ENCODE results near the gene FRMD4A.

The FRMD4A gene

GRCh38 chr10:13972609-13973008 is 358.1 kb downstream of the FRMD4A start:
- FAIRE-seq = no peak
- DNase-seq (ENCODE audit: insufficient read length) = no peak
- TF ChIP-seq TAF1 (IDR thresholded peaks at IDR 0.05; ENCODE audit: borderline replicate concordance, low read depth, low read length) (no peak), POLR2AphosphoS5 (IDR thresholded peaks at IDR 0.05; ENCODE audit: low read depth, low read length) (no peak), POLR2A (IDR thresholded peaks at IDR 0.05; ENCODE audit: low read depth, low read length) (no peak)

- TF ChIP-seq POLR2AphosphoS5 (IDR thresholded peaks at IDR 0.05; ENCODE audit: low read depth, low read length) (no peak), TAF1 (IDR thresholded peaks at IDR 0.05; ENCODE audit: borderline replicate concordance, low read depth, low read length) (no peak), POLR2A (IDR thresholded peaks at IDR 0.05; ENCODE audit: low read depth, low read length) (no peak)
- FAIRE-seq (no peak), DNase-seq (ENCODE audit: insufficient read length) (no peak)
These were observed 358.9 kb downstream of the FRMD4A start for GRCh38 chr10:13971601-13972475.

GRCh38 chr10:13970957-13971353 is 359.8 kb downstream of the FRMD4A start:
- TF ChIP-seq TAF1 (IDR thresholded peaks at IDR 0.05; ENCODE audit: borderline replicate concordance, low read depth, low read length) (no peak), POLR2AphosphoS5 (IDR thresholded peaks at IDR 0.05; ENCODE audit: low read depth, low read length) (no peak), POLR2A (IDR thresholded peaks at IDR 0.05; ENCODE audit: low read depth, low read length) (no peak)
- FAIRE-seq = no peak
- DNase-seq (ENCODE audit: insufficient read length) = no peak

GRCh38 chr10:13970236-13970956 is 360.3 kb downstream of the FRMD4A start:
- FAIRE-seq (no peak), DNase-seq (ENCODE audit: insufficient read length) (no peak)
- TF ChIP-seq TAF1 (IDR thresholded peaks at IDR 0.05; ENCODE audit: borderline replicate concordance, low read depth, low read length) (no peak), POLR2AphosphoS5 (IDR thresholded peaks at IDR 0.05; ENCODE audit: low read depth, low read length) (no peak), POLR2A (IDR thresholded peaks at IDR 0.05; ENCODE audit: low read depth, low read length) (no peak)

GRCh38 chr10:13969792-13970140 is 361.0 kb downstream of the FRMD4A start:
- TF ChIP-seq POLR2AphosphoS5 (IDR thresholded peaks at IDR 0.05; ENCODE audit: low read depth, low read length) = no peak
- no peak for TF ChIP-seq TAF1 (IDR thresholded peaks at IDR 0.05; ENCODE audit: borderline replicate concordance, low read depth, low read length)
- no peak for TF ChIP-seq POLR2A (IDR thresholded peaks at IDR 0.05; ENCODE audit: low read depth, low read length)
- DNase-seq (ENCODE audit: insufficient read length) (no peak), FAIRE-seq (no peak)

GRCh38 chr10:13969118-13969791 is 361.5 kb downstream of the FRMD4A start:
- FAIRE-seq (no peak), DNase-seq (ENCODE audit: insufficient read length) (no peak)
- TF ChIP-seq TAF1 (IDR thresholded peaks at IDR 0.05; ENCODE audit: borderline replicate concordance, low read depth, low read length) = no peak
- no peak for TF ChIP-seq POLR2A (IDR thresholded peaks at IDR 0.05; ENCODE audit: low read depth, low read length)
- no peak for TF ChIP-seq POLR2AphosphoS5 (IDR thresholded peaks at IDR 0.05; ENCODE audit: low read depth, low read length)

- TF ChIP-seq TAF1 (IDR thresholded peaks at IDR 0.05; ENCODE audit: borderline replicate concordance, low read depth, low read length) = no peak
- TF ChIP-seq POLR2AphosphoS5 (IDR thresholded peaks at IDR 0.05; ENCODE audit: low read depth, low read length) = no peak
- TF ChIP-seq POLR2A (IDR thresholded peaks at IDR 0.05; ENCODE audit: low read depth, low read length) = no peak
- DNase-seq (ENCODE audit: insufficient read length) = no peak
- no peak for FAIRE-seq
These were observed 368.9 kb downstream of the FRMD4A start for GRCh38 chr10:13961853-13962252.

GRCh38 chr10:13961097-13961496 is 369.6 kb downstream of the FRMD4A start:
- TF ChIP-seq POLR2A (IDR thresholded peaks at IDR 0.05; ENCODE audit: low read depth, low read length) (no peak), TAF1 (IDR thresholded peaks at IDR 0.05; ENCODE audit: borderline replicate concordance, low read depth, low read length) (no peak), POLR2AphosphoS5 (IDR thresholded peaks at IDR 0.05; ENCODE audit: low read depth, low read length) (no peak)
- no peak for DNase-seq (ENCODE audit: insufficient read length)
- no peak for FAIRE-seq

- DNase-seq (ENCODE audit: insufficient read length) (no peak), FAIRE-seq (no peak)
- TF ChIP-seq POLR2A (IDR thresholded peaks at IDR 0.05; ENCODE audit: low read depth, low read length) = no peak
- TF ChIP-seq POLR2AphosphoS5 (IDR thresholded peaks at IDR 0.05; ENCODE audit: low read depth, low read length) = no peak
These were observed 370.1 kb downstream of the FRMD4A start for GRCh38 chr10:13960603-13961002.

- FAIRE-seq = no peak
- DNase-seq (ENCODE audit: insufficient read length) = no peak
These were observed 371.0 kb downstream of the FRMD4A start for GRCh38 chr10:13959443-13960359.

More at GRCh38 chr10:13959443-13960359, 371.0 kb downstream of the FRMD4A start:
- TF ChIP-seq POLR2A (IDR thresholded peaks at IDR 0.05; ENCODE audit: low read depth, low read length) (no peak), TAF1 (IDR thresholded peaks at IDR 0.05; ENCODE audit: borderline replicate concordance, low read depth, low read length) (no peak), POLR2AphosphoS5 (IDR thresholded peaks at IDR 0.05; ENCODE audit: low read depth, low read length) (no peak)

Data from GM12892 (cell line).